Kidney (tissue), 14 donors: ENCODE results near the gene HSPB7. TPM values are rescaled to one million over a fixed set of nuclear protein-coding genes. Genes with fewer than 3 reads are reported as not detected.
A peak's percentile ranks its signal among the peaks of the same experiment; 100 is the strongest.
"Not testable (repeated sequence)": the region's sequence is repeated elsewhere in the genome, so short reads cannot be mapped to it uniquely, and the experiment has no call there.

Experiments used
- DNase-seq, 5 donors: peaks; one replicate each; pipeline ENCODE4 v3.0.0-alpha.2; 2013 to 2020
- FAIRE-seq: peaks from 2 replicates; lab custom pipeline; 2012; peaks lifted over from hg19 to GRCh38; lab: Jason Lieb, UNC
- H3K27ac ChIP-seq, 2 donors: one replicate each; pipeline ENCODE4 v1.7.0; 2013; ENCODE audit warnings: low read depth in 2 of 2, low read length in 2 of 2, inconsistent platforms in 1 of 2
- H3K27me3 ChIP-seq: one replicate; pipeline ENCODE4 v1.7.1; 2013; ENCODE audit warnings: low read length, inconsistent platforms; ENCODE audit not compliant: control insufficient read depth, insufficient read depth
- H3K36me3 ChIP-seq, 3 donors: one replicate each; pipeline versions ENCODE4 v1.7.0 to v1.7.1; 2013; ENCODE audit warnings: low read length in 3 of 3, control low read depth in 1 of 3, inconsistent platforms in 1 of 3; ENCODE audit not compliant: insufficient read depth in 3 of 3, control insufficient read depth in 2 of 3
- H3K4me1 ChIP-seq, 3 donors: one replicate each; pipeline versions ENCODE4 v1.7.0 to v1.7.1; 2013; ENCODE audit warnings: low read length in 3 of 3, inconsistent platforms in 1 of 3, low read depth in 1 of 3; ENCODE audit not compliant: control insufficient read depth in 2 of 3, insufficient read depth in 2 of 3
- H3K4me3 ChIP-seq, 3 donors: one replicate each; pipeline versions ENCODE4 v1.7.0 to v1.8.1; 2013; ENCODE audit warnings: low read length in 3 of 3, control low read depth in 1 of 3, inconsistent platforms in 1 of 3
- H3K9ac ChIP-seq, 3 donors: one replicate each; pipeline versions ENCODE4 v1.7.0 to v1.7.1; 2013; ENCODE audit warnings: low read length in 3 of 3, control low read depth in 1 of 3, inconsistent platforms in 1 of 3
- H3K9me3 ChIP-seq, 3 donors: one replicate each; pipeline versions ENCODE4 v1.7.0 to v1.7.1; 2013; ENCODE audit warnings: low read length in 3 of 3, control low read depth in 1 of 3, inconsistent platforms in 1 of 3; ENCODE audit not compliant: control insufficient read depth in 2 of 3, insufficient read depth in 1 of 3
- intact Hi-C: fragments of 100-400 bp; cut with DNase I; formaldehyde crosslinking; loops from one replicate; pipeline ENCODE4 v1.11.1; 2022
- polyA plus RNA-seq: library from polyadenylated mRNA; stranded (reverse); fragments of 350-450 nt; fragmentation: Illumina TruSeq; extraction: RNeasy Lipid Tissue Mini Kit (QIAGEN cat#74804); gene quantifications from one replicate; pipeline ENCODE4 v1.2.3, GENCODE V29; 2014; ENCODE audit warnings: low read depth, low replicate concordance; ENCODE audit not compliant: insufficient read depth
- total RNA-seq: library from RNA; stranded (reverse); fragmentation: NEBNext Ultra II Directional; extraction: Animal tissue kit (Norgen Biotek cat#: 25700); gene quantifications from one replicate; pipeline ENCODE4 v1.2.1, GENCODE V29; 2021
- TF ChIP-seq, protein P1 (sequence below): IDR thresholded peaks from 3 replicates; pipeline ENCODE4 v1.5.1; 2012; ENCODE audit warnings: mild to moderate bottlenecking, moderate library complexity, borderline replicate concordance; ENCODE audit not compliant: insufficient read depth; ENCODE audit errors: extremely low read depth
- donor health status: control.
- donor health status: control.
- donor health status: control.
- donor health status: control.
- donor health status: control.
- donor health status: DM: yes; HTN: yes; CAD: no.
- donor health status: Normal renal cell carcinoma (clear cell type).

Gene HSPB7
- total and polyA plus RNA-seq, 2 donors from 2014 or later, result 17.0 to 29.1 TPM

DNA sequence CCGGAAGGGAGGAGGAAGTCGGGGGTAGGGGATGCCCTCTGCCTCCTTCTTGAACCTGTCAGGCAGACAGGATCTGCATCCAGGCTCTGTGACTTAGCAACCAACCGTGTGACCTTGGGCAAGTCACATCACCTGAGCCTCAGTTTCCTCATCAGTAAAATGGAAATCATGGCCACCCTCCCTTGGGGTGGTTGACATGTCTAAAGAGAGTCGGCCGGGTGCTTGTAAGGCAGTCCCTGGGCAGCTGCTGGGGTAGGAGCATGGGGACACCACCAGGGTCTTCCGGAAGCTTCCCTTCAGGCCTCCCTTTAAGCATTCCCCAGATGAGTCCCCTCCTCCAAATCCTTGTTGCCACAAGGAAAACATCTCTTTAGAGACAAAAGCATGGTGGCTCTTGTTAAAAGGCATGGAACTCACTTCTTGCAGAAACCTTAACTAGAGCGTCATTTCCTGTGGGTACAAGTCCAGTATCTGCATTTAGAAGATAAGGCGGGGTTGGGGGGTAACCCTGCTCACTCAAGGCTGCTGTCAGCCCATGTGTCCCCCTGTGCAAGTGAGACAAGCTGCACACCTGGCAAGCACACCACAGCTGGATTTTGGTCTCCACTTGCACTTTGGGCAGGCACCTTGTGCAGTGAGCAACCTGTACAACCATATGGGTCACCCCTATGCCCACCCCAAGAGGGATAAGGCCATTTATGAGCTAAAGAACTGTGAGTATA is 36.1 kb upstream of the HSPB7 start:
- intact Hi-C loops, result loop anchor here (10.0 kb wide), 1 partner anchor 49 kb away; the partner anchor contains the start of gene SRARP
- peaks cover 0 to 6% (median 0%) of the 10 kb centered on the region in 3 donors for H3K36me3 ChIP-seq
- FAIRE-seq, result no peak

DNA sequence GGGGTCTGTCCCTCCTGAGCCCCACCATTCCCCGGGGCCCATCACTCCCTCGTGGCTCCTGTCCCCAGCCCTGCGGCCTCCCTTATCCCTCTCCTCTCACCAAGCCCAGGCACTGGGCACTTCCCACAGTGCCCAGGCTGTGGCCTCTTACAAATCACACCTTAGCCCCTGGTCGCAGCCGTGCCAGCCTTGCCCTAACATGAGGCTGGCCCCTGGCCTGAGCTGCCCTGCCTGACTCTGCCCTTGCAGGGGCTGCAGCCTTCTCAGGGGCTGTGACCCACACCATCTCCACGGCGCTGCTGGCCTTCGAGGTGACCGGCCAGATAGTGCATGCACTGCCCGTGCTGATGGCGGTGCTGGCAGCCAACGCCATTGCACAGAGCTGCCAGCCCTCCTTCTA is 34.1 kb upstream of the HSPB7 start:
- not testable (repeated sequence) for H3K36me3 ChIP-seq, H3K27me3 ChIP-seq, H3K9ac ChIP-seq, H3K4me1 ChIP-seq, H3K27ac ChIP-seq, H3K4me3 ChIP-seq, H3K9me3 ChIP-seq, FAIRE-seq, DNase-seq
- intact Hi-C loops, result loop anchor here (10.0 kb wide), 1 partner anchor 47 kb away; the partner anchor contains the start of gene SRARP

More for the DNA sequence above, 36.1 kb upstream of the HSPB7 start:
- no peaks in the 10 kb centered on the region for H3K9me3 ChIP-seq
- H3K4me3 ChIP-seq, result no peak overlapping the region
- no peak for DNase-seq
- no peaks in the 10 kb centered on the region for H3K27me3 ChIP-seq
- TF ChIP-seq, protein P1, sequence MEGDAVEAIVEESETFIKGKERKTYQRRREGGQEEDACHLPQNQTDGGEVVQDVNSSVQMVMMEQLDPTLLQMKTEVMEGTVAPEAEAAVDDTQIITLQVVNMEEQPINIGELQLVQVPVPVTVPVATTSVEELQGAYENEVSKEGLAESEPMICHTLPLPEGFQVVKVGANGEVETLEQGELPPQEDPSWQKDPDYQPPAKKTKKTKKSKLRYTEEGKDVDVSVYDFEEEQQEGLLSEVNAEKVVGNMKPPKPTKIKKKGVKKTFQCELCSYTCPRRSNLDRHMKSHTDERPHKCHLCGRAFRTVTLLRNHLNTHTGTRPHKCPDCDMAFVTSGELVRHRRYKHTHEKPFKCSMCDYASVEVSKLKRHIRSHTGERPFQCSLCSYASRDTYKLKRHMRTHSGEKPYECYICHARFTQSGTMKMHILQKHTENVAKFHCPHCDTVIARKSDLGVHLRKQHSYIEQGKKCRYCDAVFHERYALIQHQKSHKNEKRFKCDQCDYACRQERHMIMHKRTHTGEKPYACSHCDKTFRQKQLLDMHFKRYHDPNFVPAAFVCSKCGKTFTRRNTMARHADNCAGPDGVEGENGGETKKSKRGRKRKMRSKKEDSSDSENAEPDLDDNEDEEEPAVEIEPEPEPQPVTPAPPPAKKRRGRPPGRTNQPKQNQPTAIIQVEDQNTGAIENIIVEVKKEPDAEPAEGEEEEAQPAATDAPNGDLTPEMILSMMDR, result no peak
- no peak overlapping the region for H3K9ac ChIP-seq
- H3K4me1 ChIP-seq, result peaks cover 0 to 3% (median 0%) of the 10 kb centered on the region in 3 donors
- peak overlapping the region in 1 of 2 donors; percentile 37 for H3K27ac ChIP-seq

DNA sequence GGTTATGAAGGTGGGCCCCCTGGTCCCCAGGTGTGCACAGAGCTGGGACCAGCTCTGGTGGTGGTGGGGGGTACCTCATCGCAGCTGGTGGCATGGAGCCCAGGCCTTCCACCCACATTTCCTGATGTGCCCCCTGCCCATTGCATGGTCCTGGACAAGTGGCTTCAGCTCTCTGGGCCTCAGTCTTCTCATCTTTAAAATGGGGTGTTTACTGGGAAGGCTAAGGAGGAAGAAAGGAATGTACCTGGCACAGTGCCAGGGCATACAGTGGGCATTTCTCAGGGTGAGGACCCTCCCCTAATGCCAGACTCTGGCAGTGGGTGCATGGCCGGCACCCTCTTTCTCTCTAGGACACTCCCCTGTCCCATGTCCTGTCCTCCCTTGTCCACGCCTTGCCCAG is 33.2 kb upstream of the HSPB7 start:
- intact Hi-C loops, result loop anchor here (10.0 kb wide), 1 partner anchor 46 kb away; the partner anchor contains the start of gene SRARP
- FAIRE-seq (no peak), DNase-seq (no peak)
- TF ChIP-seq, protein P1, result no peak
- H3K4me1 ChIP-seq, result peaks cover 0 to 3% (median 0%) of the 10 kb centered on the region in 3 donors
- H3K27ac ChIP-seq, result no peak overlapping the region
- H3K36me3 ChIP-seq, result peaks cover 0 to 6% (median 0%) of the 10 kb centered on the region in 3 donors
- H3K9ac ChIP-seq, result peak overlapping the region in 1 of 3 donors; percentile 0
- no peak overlapping the region for H3K4me3 ChIP-seq
- no peaks in the 10 kb centered on the region for H3K27me3 ChIP-seq
- no peaks in the 10 kb centered on the region for H3K9me3 ChIP-seq

DNA sequence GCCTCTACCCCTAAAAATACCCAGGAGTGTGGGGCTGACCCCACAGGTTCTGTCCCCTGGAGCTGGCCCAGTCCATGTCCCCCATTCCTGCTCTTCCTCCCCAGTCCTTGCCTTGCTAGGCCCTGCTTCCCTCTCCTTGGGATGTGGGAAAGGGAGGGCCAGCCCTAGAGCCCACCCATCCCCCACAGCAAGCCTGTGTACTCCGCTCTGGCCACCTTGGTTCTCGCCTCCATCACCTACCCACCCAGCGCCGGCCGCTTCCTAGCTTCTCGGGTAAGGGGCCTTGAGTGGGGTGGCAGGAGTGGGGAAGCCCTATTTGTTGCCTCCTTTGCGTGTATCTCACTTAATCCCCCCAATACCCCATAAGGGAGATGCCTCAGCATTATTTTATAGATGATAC is 32.5 kb upstream of the HSPB7 start:
- peaks cover 0 to 6% (median 0%) of the 10 kb centered on the region in 3 donors for H3K36me3 ChIP-seq
- H3K9ac ChIP-seq, result no peak overlapping the region
- H3K9me3 ChIP-seq, result no peaks in the 10 kb centered on the region
- peaks cover 0 to 2% (median 0%) of the 10 kb centered on the region in 3 donors for H3K4me1 ChIP-seq
- TF ChIP-seq, protein P1, result no peak
- H3K27me3 ChIP-seq, result no peaks in the 10 kb centered on the region
- DNase-seq (no peak), FAIRE-seq (no peak)
- H3K27ac ChIP-seq, result no peak overlapping the region
- intact Hi-C loops, result loop anchor here (10.0 kb wide), 1 partner anchor 46 kb away; the partner anchor contains the start of gene SRARP
- H3K4me3 ChIP-seq, result no peak overlapping the region
